ENCODE measurements around the gene CLEC18B.

DNA sequence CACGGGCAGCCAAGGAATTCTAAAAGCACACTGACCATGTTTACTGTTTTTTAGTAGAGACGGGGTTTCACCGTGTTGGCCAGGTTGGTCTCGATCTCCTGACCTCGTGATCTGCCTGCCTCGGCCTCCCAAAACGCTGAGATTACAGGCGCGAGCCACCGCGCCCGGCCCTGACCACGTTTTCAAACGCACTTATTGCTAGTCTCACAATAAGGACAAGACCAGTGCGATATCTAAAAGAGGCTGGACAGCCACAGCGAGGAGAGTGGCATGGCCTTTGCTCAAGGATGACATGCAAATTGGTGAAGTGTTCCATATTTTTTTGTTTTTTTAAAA, 35.0 kb upstream of the CLEC18B start:
- TF ChIP-seq POLR2A (IDR thresholded peaks at IDR 0.05), result no peak
- no peak for TF ChIP-seq POLR2AphosphoS5 (IDR thresholded peaks at IDR 0.05)
- TF ChIP-seq, protein P1, sequence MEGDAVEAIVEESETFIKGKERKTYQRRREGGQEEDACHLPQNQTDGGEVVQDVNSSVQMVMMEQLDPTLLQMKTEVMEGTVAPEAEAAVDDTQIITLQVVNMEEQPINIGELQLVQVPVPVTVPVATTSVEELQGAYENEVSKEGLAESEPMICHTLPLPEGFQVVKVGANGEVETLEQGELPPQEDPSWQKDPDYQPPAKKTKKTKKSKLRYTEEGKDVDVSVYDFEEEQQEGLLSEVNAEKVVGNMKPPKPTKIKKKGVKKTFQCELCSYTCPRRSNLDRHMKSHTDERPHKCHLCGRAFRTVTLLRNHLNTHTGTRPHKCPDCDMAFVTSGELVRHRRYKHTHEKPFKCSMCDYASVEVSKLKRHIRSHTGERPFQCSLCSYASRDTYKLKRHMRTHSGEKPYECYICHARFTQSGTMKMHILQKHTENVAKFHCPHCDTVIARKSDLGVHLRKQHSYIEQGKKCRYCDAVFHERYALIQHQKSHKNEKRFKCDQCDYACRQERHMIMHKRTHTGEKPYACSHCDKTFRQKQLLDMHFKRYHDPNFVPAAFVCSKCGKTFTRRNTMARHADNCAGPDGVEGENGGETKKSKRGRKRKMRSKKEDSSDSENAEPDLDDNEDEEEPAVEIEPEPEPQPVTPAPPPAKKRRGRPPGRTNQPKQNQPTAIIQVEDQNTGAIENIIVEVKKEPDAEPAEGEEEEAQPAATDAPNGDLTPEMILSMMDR (IDR thresholded peaks at IDR 0.05), result no peak

Data from gastroesophageal sphincter (tissue), 3 donors.